HG03196 (cell line): ENCODE results near the gene OLFML1.

Experiments used
- ATAC-seq: cut with Tn5 transposase; IDR thresholded peaks from one replicate; pipeline ENCODE4 v1.9.1; 2021; ENCODE audit not compliant: unreplicated experiment

OLFML1 gene

DNA sequence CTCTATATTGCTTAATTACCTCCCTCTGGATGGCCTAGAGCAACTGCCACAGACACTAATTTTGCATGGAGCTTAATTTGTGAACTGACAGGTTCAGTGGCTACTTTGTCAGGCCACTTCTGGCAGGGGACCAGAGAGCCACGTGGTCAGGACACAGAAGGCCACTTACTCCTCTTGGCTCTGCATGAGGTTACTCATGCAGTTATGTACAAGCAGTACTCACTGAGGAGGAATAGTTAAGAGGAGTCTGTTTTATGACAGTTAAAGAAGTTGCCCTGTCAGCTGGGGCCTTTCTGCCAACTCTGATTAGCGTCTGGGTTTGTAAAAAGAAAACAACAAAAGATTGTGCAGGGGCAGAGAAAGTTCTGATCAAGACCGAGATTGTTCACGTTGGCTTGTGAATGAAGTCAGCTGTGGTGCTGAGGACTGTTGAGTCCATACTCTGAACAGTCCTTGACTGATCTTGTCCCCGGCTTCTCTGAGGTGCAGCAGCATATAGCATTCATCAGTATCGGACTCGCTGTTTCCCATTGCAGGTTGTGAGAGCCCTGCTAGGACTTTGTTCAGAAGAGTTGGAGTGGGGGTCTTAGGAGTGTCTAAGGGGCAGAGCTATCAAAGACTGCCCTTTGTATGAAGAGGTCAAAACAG lies 69.9 kb downstream of the OLFML1 start:
- no peak for ATAC-seq

DNA sequence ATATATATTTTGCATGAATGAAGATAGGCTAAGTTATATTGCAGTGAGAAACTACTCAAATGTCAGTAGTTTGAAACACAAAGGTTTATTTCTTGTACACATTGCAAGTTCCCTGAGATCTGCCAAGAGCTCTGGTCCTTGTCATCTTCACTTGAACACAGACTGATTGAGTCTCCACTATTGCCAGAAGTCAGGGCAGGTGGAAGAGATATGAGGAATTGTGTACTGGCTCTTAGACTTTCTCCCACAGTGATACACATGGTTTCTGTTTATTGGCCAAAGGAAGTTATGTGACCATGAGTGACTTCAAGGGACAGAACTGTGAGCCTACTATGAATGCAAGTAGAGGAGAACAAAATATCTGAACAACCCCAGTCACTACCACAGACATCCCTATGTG lies 72.7 kb downstream of the OLFML1 start:
- ATAC-seq = no peak

DNA sequence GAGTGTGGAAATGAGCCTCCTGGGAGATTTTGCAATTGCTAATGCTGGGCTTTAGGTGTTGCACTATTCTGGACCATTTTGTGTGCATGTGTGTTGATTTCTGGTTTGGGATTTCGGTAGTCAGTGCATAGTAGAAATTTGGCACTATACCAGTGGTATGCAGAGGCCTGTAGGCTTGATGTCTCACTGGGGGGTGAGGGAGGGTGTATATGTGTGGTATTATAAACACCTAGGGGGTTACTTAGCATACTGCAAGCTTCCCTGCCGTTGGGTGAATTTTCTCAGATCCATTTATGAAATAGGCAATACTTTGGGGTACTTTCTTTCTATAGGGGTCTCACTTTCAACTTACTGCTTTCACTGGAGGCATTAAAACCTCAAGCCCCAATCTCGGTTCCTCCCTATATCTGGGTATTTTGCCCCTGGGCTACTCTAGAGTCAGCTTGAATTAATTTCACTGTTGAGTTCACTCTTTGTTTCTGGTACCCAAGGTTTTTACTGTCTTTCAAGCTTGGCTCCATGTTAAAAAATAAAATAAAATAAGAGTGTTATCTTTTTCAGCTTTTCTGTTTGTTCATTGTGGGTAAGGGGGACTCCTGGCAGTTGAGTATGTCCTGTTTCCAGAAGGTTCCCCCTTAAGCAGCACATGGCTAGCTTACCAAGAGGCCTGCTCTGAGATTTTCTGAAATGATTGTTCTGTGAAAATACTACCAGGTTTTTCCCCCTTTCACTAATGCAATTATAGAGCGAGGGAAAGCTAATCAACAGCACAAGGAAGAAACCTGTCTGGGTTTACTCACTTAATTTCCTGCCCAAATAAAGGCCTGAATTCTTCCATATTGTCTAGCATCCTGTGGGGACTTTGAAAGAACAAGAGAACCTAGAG lies 74.3 kb downstream of the OLFML1 start:
- no peak for ATAC-seq
